GM03348 (cell line): ENCODE data around the gene PEPD.

Experiments
- DNase-seq: peaks from one replicate; pipeline ENCODE4 v3.0.0; 2012; ENCODE audit warnings: low spot score

Gene PEPD

GRCh38 chr19:33458171-33458633 lies 63.4 kb downstream of the PEPD start:
- no peak for DNase-seq

- no peak for DNase-seq
Measured at GRCh38 chr19:33456845-33457220, 64.8 kb downstream of the PEPD start.

- DNase-seq = no peak
Measured at GRCh38 chr19:33456076-33456844, 65.3 kb downstream of the PEPD start.

- no peak for DNase-seq
Measured at GRCh38 chr19:33453265-33453664, 68.3 kb downstream of the PEPD start.

GRCh38 chr19:33450689-33451088 lies 70.9 kb downstream of the PEPD start:
- no peak for DNase-seq

- no peak for DNase-seq
Measured at GRCh38 chr19:33449799-33450198, 71.8 kb downstream of the PEPD start.

- DNase-seq = no peak
Measured at GRCh38 chr19:33448159-33448516, 73.5 kb downstream of the PEPD start.

- DNase-seq = no peak
Measured at GRCh38 chr19:33447336-33448158, 74.0 kb downstream of the PEPD start.

GRCh38 chr19:33446330-33447293 lies 75.0 kb downstream of the PEPD start:
- no peak for DNase-seq

- no peak for DNase-seq
Measured at GRCh38 chr19:33445442-33446329, 75.9 kb downstream of the PEPD start.

- no peak for DNase-seq
Measured at GRCh38 chr19:33444562-33445441, 76.8 kb downstream of the PEPD start.

GRCh38 chr19:33443638-33444561 lies 77.7 kb downstream of the PEPD start:
- DNase-seq = no peak

GRCh38 chr19:33442706-33443105 lies 78.9 kb downstream of the PEPD start:
- no peak for DNase-seq

GRCh38 chr19:33441828-33442227 lies 79.8 kb downstream of the PEPD start:
- DNase-seq = no peak

- DNase-seq = no peak
Measured at GRCh38 chr19:33441277-33441699, 80.3 kb downstream of the PEPD start.

- DNase-seq = no peak
Measured at GRCh38 chr19:33440682-33441081, 80.9 kb downstream of the PEPD start.

GRCh38 chr19:33440241-33440640 lies 81.3 kb downstream of the PEPD start:
- no peak for DNase-seq

GRCh38 chr19:33438987-33439781 lies 82.4 kb downstream of the PEPD start:
- no peak for DNase-seq
